ENCODE results near the gene ZNF536. TPM values are rescaled to one million over a fixed set of nuclear protein-coding genes. Genes with fewer than 3 reads are reported as not detected.

Gene ZNF536
- total and polyA plus RNA-seq, 3 donors from 2014 or later, result 6.6 to 57.6 (median 35.1) TPM

GRCh38 chr19:30402436-30403202 lies 30.4 kb downstream of the ZNF536 start:
- no peaks in the 10 kb centered on the region for H3K27me3 ChIP-seq
- intact Hi-C loops (cut with DNase I; ENCODE audit: low total_unique reads), result no loop called here
- TF ChIP-seq POLR2A (IDR thresholded peaks at IDR 0.05), result no peak
- TF ChIP-seq, protein P1, sequence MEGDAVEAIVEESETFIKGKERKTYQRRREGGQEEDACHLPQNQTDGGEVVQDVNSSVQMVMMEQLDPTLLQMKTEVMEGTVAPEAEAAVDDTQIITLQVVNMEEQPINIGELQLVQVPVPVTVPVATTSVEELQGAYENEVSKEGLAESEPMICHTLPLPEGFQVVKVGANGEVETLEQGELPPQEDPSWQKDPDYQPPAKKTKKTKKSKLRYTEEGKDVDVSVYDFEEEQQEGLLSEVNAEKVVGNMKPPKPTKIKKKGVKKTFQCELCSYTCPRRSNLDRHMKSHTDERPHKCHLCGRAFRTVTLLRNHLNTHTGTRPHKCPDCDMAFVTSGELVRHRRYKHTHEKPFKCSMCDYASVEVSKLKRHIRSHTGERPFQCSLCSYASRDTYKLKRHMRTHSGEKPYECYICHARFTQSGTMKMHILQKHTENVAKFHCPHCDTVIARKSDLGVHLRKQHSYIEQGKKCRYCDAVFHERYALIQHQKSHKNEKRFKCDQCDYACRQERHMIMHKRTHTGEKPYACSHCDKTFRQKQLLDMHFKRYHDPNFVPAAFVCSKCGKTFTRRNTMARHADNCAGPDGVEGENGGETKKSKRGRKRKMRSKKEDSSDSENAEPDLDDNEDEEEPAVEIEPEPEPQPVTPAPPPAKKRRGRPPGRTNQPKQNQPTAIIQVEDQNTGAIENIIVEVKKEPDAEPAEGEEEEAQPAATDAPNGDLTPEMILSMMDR (IDR thresholded peaks at IDR 0.05), result no peak
- H3K4me1 ChIP-seq, result no peaks in the 10 kb centered on the region
- H3K27ac ChIP-seq, result no peak overlapping the region
- H3K4me3 ChIP-seq, result no peak overlapping the region
- no peaks in the 10 kb centered on the region for H3K9me3 ChIP-seq
- 90% methylated on average over 15 of the region's 15 CpGs for WGBS, 2 donors
- DNase-seq, result no peak
- no peaks in the 10 kb centered on the region for H3K36me3 ChIP-seq (ENCODE audit: low read depth, missing control alignments)

- TF ChIP-seq POLR2A (IDR thresholded peaks at IDR 0.05), result no peak
- TF ChIP-seq, protein P1 (IDR thresholded peaks at IDR 0.05), result no peak
- Histone ChIP-seq H3K9me3 (no peaks in the 10 kb centered on the region), H3K27ac (no peak overlapping the region), H3K36me3 (ENCODE audit: low read depth, missing control alignments) (no peaks in the 10 kb centered on the region), H3K4me1 (no peaks in the 10 kb centered on the region), H3K27me3 (no peaks in the 10 kb centered on the region), H3K4me3 (no peak overlapping the region)
- intact Hi-C loops (cut with DNase I; ENCODE audit: low total_unique reads), result no loop called here
- 70 to 74% methylated on average over 12 of the region's 12 CpGs for WGBS, 2 donors
- no peak for DNase-seq
These were observed 31.2 kb downstream of the ZNF536 start for GRCh38 chr19:30403203-30403985.

DNA sequence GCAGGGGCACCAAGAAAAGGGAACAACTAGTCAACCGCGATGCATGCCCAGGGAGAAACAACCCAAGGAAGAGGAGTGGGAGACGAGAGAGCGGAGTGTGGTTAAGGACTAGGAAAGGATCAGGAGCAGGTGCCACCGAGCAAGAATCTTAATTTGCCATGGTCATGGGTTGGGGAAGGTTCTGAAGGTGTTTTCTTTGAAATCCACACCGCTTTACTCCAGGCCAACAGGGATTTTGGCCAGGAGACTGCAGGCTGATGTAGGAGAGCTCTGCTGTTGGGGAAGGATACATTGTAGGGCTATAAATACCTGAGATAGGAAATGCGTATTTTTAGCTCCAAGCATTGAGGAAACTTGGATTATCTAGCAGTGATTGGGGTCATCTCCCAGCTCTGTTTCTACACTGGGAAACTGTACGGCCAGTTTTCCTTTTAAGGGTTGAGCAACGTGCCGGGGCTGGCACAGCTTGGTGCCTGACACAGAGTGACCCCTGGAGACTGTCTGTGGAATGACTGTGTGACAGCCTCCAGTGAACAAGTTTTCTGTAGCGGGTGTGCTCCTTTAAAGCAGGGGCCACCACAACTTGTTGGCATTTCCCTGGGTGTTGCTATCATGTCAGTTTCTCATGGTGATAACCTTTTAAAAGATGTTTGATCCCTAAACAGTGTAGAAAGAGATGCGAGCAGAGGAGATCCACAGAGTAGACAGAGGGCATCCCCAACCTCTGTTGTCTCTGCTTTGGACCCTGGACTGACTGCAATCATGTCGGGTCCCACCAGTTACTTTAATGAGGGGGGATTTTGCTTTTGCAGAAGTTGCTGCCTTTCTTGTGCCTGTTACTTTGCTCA lies 34.3 kb downstream of the ZNF536 start:
- Histone ChIP-seq H3K36me3 (ENCODE audit: low read depth, missing control alignments) (no peaks in the 10 kb centered on the region), H3K4me3 (no peak overlapping the region), H3K27ac (no peak overlapping the region), H3K9me3 (no peaks in the 10 kb centered on the region), H3K27me3 (no peaks in the 10 kb centered on the region), H3K4me1 (no peaks in the 10 kb centered on the region)
- TF ChIP-seq POLR2A (IDR thresholded peaks at IDR 0.05), result no peak
- TF ChIP-seq, protein P1 (IDR thresholded peaks at IDR 0.05), result no peak
- WGBS, 2 donors, result 65 to 70% methylated on average over 13 of the region's 13 CpGs
- peak; percentile 60 for DNase-seq
- intact Hi-C loops (cut with DNase I; ENCODE audit: low total_unique reads), result no loop called here

GRCh38 chr19:30407068-30407709 lies 35.0 kb downstream of the ZNF536 start:
- no peak overlapping the region for H3K4me3 ChIP-seq
- WGBS, 2 donors, result 85 to 87% methylated on average over 8 of the region's 8 CpGs
- H3K36me3 ChIP-seq (ENCODE audit: low read depth, missing control alignments), result no peaks in the 10 kb centered on the region
- TF ChIP-seq, protein P1 (IDR thresholded peaks at IDR 0.05), result no peak
- no peak for TF ChIP-seq POLR2A (IDR thresholded peaks at IDR 0.05)
- intact Hi-C loops (cut with DNase I; ENCODE audit: low total_unique reads), result no loop called here
- H3K27me3 ChIP-seq, result no peaks in the 10 kb centered on the region
- H3K9me3 ChIP-seq, result no peaks in the 10 kb centered on the region
- H3K27ac ChIP-seq, result no peak overlapping the region
- no peaks in the 10 kb centered on the region for H3K4me1 ChIP-seq
- no peak for DNase-seq
